GM21825 (cell line): Measurements from ENCODE around the gene DNAJC28.
"Not testable (repeated sequence)": the region's sequence is repeated elsewhere in the genome, so short reads cannot be mapped to it uniquely, and the experiment has no call there.

Experiments
- ATAC-seq: cut with Tn5 transposase; IDR thresholded peaks from one replicate; pipeline ENCODE4 v1.9.1; 2021; ENCODE audit warnings: mild to moderate bottlenecking, moderate library complexity; ENCODE audit not compliant: unreplicated experiment

Gene DNAJC28

GRCh38 chr21:33491373-33492102, at the start of gene DNAJC28:
Gene DNAJC28 (minus strand): TSS chr21:33491716. CDS start chr21:33489393, 2,323 bp downstream.
- peak; percentile 97 for ATAC-seq

- ATAC-seq = no peak
Measured at GRCh38 chr21:33541105-33541711, 49.7 kb upstream of the DNAJC28 start.

- no peak for ATAC-seq
Measured at GRCh38 chr21:33540711-33541104, 49.2 kb upstream of the DNAJC28 start.

GRCh38 chr21:33539616-33540015, 48.1 kb upstream of the DNAJC28 start:
- ATAC-seq = no peak

- no peak for ATAC-seq
Measured at GRCh38 chr21:33537212-33537611, 45.7 kb upstream of the DNAJC28 start.

GRCh38 chr21:33531007-33531406, 39.5 kb upstream of the DNAJC28 start:
- ATAC-seq = no peak

GRCh38 chr21:33522953-33523349, 31.4 kb upstream of the DNAJC28 start:
- no peak for ATAC-seq

- ATAC-seq = no peak
Measured at GRCh38 chr21:33522297-33522952, 30.9 kb upstream of the DNAJC28 start.

- ATAC-seq = no peak
Measured at GRCh38 chr21:33518899-33519298, 27.4 kb upstream of the DNAJC28 start.

- ATAC-seq = no peak
Measured at GRCh38 chr21:33514229-33514628, 22.7 kb upstream of the DNAJC28 start.

GRCh38 chr21:33512481-33512880, 21.0 kb upstream of the DNAJC28 start:
- no peak for ATAC-seq

- no peak for ATAC-seq
Measured at GRCh38 chr21:33511639-33512038, 20.1 kb upstream of the DNAJC28 start.

- ATAC-seq = no peak
Measured at GRCh38 chr21:33510826-33511225, 19.3 kb upstream of the DNAJC28 start.

- not testable (repeated sequence) for ATAC-seq
Measured at GRCh38 chr21:33507003-33507402, 15.5 kb upstream of the DNAJC28 start.

- ATAC-seq = no peak
Measured at GRCh38 chr21:33505833-33506232, 14.3 kb upstream of the DNAJC28 start.

GRCh38 chr21:33496345-33496744, 4.8 kb upstream of the DNAJC28 start:
- ATAC-seq = no peak

- ATAC-seq = no peak
Measured at GRCh38 chr21:33495743-33496142, 4.2 kb upstream of the DNAJC28 start.

- no peak for ATAC-seq
Measured at GRCh38 chr21:33493756-33494155, 2.2 kb upstream of the DNAJC28 start.

GRCh38 chr21:33492571-33492970, 1.1 kb upstream of the DNAJC28 start:
- no peak for ATAC-seq

GRCh38 chr21:33490991-33491372, 534 bp downstream of the DNAJC28 start:
- ATAC-seq = no peak

GRCh38 chr21:33488936-33489335, 2.6 kb downstream of the DNAJC28 start:
- ATAC-seq = no peak

GRCh38 chr21:33487996-33488395, 3.5 kb downstream of the DNAJC28 start:
- ATAC-seq = no peak
